Effector CD8-positive, alpha-beta T cell (primary cell): ENCODE measurements around the gene CFAP410.
"Not testable (repeated sequence)": the region's sequence is repeated elsewhere in the genome, so short reads cannot be mapped to it uniquely, and the experiment has no call there.

Source experiments
- DNase-seq: peaks from one replicate; lab custom pipeline; 2025; lab: John Stamatoyannopoulos, UW

The CFAP410 gene

DNA sequence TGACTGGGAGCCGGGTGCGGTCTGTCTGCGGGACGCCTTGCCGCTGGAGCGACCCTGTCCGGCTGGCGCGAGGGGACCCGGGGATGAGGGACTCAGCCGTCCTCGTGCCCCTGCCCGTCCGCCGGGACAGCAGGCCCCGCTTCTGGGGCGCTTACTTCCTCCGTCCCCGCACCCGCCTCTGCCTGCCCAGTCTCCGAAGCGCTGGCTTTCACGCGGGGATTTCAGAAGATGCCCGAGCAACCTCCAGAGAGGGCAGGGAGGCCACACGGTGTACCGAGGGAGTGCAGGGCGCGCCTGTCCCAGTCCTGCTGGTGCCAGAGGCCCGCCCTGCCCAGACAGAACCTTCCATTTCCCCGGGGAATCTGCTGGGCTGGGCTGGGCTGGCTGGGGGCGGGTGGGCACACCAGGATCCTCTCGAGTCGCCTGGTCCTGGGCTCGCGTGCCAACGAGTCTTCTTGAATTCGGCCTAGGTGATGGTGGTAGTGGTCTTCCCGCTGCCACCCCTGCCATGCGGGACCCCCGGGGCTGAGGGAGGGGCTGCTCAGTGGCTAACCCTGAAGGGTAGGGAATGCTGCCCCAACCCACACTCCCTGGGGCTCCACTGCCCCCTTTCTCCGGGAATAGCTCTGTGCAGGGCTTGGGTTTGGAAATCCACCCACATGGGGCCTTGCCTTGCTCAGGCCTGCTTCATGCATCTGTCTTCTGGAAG lies 11.7 kb upstream of the CFAP410 start:
- no peak for DNase-seq

DNA sequence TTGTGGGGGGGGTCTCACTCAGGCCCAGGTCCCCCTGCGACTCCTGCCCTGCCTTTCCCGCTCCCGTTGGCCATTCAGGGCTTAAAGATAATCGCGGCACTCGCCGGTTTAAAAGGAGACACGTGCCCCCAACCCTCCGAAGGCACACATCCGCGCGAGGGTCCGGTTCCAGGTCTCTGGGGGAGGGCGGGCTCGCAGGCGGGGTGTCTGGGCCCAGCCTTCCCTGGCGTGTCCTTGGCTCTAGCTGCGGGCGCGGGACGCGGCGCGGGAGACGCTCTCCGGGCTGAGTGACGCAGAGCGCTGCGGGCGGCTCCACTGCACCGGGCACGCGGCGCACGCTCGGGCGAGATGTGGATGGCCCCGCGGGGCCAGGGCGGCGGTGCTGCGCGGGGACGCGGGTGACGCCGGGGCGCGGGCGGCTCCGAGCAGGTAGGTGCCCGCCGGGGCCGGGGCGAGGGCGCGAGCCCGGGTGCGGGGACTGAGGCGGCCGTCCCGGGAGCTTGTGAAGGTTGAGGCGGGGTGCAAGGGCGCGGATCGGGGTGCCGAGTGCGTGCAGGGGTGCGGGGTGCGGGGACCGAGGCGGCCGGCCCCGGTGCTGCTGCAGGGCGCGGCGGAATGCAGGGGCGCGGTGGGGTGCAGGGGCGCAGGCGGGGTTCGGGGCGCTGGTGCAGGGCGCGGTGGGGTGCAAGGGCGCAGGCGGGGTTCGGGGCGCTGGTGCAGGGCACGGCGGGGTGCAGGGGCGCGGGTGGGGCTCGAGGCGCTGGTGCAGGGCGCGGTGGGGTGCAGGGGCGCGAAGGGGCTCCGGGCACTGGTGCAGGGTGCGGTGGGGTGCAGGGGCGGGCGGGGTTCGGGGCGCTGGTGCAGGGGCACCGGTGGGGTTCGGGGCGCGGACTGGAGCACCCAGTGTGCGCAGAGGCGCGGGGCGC lies 10.9 kb upstream of the CFAP410 start:
- DNase-seq, result no peak

DNA sequence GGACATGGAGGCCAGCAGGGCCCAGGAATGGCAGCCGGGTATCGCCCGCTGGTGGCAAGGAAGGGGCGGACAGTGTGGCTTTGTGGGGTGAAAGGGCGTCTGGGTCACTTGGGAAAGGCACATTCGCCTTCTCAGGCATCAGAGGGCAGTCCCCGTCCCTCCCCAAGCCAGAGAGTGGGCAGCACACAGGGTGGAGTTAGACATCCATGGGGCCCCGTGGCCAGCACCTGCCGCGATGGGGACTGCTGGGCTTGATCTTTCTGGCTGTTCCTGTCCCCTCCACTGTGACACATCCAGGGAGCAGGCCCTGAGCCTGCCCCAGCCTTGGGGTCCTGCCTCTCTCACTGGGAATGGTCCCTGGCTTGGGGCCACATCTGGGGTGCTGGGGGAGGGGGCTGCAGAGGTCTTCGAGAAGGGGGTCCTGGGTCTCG lies 10.2 kb upstream of the CFAP410 start:
- no peak for DNase-seq

DNA sequence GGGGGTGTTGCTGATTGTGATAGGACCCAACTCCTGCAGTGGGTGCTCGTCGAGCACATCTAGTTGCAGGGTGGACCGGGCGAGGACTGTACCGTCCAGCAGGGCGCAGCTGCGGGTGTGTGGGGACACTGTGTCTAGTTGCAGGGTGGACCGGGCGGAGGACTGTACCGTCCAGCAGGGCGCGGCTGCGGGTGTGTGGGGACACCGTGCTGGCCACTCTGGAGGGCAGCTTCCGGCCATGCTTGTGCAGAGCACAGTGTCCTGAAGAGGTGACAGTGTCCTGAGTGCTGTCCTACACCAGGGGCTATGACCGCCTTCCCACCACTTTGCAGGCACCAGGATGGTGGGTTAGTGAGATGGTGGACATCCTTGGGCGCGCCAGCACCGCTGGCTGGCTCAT lies 9.7 kb upstream of the CFAP410 start:
- no peak for DNase-seq

DNA sequence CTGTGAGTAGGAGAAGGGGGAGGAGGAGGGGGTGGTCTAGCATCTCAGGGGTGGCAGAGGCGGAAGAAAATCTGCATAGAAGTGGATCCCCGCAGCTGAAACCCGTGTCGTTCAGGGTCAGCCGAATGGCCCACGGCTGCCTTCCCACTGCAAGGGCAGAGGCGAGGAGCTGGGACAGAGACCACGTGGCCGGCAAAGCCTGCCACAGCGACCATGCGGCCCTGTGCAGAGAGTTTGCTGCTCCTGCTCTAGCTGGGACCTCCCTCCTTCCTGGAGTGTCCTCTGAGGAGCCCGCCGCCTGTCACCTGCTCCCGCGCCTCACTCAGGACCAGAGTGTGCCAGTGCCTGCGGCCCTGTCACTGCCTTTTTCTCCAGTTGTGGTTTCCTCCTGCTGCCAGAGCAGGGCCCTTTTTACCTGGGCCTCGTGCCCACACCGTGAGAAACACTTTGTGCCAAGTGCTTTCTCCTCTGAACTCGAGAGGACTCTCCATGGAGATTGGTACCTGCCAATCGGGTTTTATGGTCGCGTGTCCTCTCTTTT lies 8.8 kb upstream of the CFAP410 start:
- no peak for DNase-seq

DNA sequence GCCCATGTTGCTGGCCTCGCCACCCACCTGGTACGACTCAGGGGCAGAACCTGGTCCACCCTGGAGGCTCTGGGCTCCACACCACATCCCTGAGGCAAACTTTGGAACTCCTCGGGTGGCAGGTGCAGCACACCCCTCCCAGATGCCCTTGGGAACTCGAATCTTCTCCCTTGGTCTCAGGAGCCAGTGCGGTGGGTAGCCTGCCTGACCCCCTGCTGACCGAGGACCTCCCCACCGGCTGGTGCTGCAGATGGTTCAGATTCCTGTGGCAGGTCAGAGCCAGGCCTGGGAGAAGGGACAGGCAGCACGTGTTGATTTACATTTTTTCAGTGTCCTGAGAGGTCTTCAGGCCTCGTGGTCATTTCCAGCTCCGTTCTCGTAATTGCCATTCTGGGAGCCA lies 6.3 kb upstream of the CFAP410 start:
- DNase-seq, result no peak

DNA sequence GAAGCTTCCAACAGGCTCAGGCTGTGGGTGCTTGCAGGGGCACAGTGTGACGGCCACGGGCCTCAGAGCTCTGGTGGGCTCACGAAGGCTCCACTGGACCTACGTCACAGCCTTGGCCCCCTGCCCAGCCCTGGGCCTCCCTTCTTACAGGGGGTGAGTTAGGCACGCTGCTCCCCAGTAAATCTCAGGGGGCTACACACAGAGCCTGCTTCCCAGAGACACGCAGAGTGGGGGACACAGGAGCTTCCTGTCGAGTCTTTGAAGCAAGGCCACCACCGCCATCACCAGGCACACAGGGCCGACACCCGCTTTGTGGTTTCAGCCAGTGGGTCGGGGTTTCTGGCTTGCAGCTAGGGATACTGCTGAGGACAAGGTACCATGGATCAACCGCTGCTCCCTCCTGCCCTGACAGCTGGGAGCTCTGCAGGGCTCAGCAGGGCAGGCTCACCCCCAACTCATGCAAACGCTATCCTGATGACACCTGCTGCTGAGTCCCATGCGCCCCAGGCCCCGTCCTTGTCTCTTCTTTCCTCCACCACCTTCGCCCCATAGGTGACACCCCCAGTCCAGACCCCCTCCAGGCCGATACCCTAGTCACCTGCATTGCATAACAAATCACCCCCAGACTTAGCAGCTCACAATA lies 5.5 kb upstream of the CFAP410 start:
- no peak for DNase-seq

DNA sequence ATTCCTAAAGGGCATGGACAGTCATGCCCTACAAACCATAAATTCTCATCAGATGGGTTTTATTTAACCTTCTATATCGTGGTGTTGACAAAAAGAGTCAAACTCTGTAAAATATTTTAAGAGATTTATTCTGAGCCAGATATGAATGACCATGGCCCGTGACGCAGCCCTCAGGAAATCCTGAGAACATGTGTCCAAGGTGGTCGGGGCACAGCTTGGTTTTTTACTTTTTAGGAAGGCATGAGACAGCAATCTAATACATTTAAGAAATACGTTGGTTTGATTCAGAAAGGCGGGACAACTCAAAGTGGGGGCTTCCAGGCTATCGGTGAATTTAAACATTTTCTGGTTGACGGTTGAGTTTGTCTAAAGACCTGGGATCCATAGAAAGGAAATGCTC lies 3.8 kb upstream of the CFAP410 start:
- not testable (repeated sequence) for DNase-seq

DNA sequence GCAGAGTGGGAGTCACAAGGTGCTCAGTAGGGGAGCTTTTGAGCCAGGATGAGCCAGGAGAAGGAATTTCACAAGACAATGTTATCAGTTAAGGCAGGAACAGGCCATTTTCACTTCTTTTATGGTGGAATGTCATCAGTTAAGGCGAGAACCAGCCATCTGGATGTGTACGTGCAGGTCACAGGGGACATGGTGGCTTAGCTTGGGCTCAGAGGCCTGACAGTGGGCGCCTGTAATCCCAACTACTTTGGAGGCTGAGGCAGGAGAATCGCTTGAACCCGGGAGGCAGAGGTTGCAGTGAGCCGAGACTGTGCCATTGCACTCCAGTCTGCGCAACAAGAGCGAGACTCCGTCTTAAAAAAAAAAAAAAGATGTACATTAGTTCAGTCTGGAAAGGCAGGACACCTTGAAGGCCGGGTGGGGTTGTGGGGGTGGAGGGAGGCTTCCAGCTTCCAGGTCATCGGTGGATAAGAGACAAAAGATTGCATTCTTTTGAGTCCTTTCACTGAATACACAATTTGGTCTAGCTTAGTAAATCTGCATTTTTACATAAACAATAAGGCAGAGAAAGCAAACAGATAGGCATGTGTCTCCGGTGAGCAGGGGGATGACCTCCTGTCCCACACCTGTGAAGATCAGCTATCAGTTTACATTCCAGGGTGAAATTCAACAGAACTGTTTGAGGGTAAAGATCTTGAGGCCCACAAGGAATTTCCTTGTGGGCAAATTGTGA lies 2.7 kb upstream of the CFAP410 start:
- not testable (repeated sequence) for DNase-seq

DNA sequence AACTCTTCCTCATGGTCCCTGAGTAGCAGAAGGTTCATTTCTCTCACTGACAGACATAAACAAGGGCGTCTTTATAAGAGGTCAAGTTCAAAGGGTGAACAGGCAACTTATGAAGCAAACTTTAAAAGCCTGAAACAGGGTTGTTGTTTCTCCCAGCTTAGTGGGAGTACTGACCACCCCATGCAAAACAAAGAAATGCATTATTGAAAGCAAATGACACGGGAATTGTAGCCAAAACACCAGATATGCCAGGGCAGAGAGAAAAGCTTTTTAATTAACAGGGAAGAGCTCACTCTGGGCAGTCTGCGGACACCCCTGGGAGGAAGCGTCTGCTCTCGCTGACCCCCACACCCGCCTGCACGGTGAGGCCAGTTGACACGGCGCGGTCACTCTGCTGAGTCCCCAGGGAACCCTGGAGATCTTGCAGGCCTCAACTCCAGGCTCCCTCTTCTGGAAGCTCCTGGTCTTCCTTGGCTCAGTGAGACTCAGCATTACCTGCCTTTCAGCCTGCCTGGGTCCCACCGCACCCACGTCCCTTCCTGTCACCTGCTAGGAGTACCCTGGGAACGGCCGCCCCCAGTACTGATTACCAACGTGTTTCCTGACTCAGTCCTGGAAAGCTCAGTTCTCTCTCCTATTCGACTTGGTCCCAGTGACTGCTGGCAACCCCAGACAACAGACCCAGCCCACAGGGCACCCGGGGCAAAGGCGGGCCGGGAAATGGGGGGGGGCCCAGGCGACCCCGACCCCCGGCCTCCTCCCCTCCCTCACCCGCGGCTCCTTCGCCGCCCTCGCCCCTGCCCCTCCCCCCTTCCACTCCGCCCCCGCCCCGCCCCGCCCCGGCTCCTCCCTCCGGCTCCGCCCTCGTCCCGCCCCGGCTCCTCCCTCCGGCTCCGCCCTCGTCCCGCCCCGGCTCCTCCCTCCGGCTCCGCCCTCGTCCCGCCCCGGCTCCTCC lies 972 bp downstream of the CFAP410 start:
- peak; percentile 53 for DNase-seq

DNA sequence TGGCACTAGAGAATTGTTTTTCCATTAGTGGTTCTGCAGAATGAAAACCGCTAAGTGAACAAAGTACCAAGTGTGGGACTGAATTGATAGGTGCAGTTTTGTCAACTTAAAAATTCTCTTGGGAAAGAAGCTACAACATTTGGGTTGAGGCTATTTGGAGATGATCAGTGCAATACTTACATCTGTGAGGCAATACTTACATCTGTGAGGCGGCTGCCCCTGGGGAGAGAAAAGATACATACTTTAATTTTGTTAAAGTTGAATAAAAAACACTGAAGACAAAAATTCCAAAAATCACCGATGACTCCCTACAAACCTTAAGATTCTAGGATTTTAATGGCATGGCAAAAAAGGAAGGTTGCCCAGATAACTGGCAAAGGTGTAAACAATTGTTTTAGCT lies 1.7 kb downstream of the CFAP410 start:
- DNase-seq, result no peak

DNA sequence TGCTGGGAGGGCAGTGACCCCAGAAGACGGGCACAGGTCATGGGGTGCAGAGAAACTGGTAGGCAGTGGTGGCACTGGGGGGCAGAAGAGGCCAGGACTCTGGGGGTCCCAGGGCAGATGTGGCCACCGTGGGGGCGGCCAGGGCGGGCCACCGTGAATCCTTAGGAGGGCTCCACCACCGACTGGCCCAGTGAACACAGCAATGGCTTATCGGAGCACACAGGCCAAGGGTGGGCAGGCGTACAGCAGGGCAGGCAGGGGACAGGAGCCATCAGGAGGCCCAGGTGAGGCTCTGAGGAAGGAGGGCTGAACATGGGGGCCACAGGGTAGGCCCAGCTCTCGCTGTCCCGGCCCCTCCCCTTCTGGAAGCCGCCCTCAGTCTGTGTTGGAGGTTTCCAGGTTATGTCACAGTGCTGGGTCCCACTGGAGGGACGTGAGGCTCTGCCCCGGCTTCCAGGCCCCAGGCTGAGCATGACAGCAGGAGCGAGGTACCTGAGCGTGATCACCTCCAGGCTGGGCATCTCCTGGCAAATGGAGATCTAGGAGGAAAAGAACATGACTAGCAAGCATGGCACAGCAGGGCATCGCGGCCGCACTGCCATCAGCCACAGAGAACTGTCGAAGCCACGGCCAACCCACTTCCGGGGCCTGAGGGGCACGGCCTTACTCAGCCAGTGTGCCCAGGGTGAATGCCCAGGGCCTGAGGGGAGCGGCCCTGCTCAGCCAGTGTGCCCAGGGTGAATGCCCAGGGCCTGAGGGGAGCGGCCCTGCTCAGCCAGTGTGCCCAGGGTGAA lies 3.7 kb downstream of the CFAP410 start:
- DNase-seq, result no peak

DNA sequence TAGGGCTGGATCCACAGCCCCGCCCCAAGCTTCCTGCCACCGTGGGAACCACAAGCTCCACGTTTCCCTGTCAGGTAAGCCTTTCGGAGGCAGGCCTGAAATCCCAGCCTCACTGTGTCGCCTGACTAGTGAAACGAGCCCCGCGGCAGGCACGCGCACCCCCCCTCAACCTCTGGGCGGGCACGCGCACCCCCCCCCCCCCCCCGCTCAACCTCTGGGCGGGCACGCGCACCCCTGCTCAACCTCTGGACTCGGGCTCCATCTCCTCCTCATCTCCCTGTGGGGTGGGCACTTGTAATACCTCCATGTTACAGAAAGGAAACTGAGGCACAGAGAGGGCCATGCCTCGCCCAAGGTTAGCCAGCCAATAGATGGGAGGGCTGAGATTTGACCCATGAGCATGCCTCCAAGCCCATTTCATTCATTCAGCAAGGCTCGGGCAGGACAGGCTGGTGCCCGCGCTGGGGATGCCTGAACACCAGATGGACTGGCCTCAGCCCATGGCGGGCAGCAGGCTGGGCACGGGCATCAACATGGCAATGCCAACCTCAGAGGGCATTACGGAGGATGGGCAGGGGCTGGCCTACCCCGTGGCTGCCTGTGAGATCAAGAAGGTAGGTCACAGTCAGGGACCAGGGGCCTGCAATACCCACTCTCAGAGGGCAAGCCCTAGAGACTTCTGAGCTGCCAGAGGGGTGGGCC lies 4.7 kb downstream of the CFAP410 start:
- DNase-seq, result no peak

DNA sequence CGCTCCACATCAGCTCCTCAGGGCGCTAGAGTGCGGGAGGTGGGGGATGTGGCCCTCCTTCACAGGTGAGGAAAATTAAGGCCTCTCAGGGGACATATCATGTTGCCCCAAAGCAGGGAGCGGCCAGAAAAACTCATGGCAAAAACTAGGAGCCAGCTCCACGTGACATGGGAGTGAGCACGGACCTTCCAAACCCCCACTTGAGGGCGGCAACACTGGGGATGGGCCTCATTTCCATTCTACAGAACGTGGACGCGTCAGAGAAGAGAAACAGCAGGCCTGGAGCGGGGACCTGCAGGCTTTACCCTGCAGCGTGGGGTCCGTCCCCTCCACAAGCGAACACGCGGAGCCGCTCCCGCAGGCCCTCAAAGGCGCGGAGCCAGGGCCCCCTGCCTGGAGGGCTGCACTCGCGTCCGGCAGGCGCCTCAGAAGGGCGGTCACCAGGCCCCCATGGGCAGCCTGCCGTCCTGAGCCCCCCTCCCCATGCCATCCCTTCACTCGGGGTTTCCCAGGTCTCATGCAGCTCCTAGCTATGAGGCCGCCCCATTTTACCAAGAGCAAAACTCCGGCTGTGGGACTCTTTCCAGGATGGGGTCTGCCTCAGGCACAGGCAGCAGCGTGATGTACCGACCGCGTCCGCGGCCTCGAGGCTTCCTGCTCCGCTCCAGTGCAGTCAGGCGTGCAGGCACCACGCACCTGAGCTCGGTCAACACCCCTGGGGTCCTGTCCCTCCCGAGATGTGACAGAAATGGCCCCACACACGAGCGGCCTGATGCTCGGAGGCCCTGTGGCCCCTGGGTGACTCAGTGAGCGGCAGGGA lies 5.5 kb downstream of the CFAP410 start:
- no peak for DNase-seq

DNA sequence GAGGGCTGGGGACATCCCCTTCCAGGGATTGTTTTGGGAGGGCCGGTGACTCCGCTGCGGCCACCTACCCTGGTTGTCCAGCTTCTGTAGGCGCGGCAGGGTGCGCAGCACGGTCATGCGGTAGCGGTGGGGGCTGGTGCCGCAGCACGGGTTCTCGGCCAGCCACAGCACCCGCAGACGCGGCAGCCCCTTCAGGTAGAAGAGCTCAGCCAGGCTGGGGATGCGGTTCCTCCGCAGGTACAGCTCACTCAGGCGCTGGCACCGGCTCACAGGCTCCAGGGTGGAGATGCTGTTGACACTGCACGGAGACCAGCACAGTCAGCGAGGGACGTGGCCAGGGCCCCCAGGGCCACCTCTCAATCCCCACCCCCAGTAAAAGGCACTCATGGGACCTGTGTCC lies 6.2 kb downstream of the CFAP410 start:
- DNase-seq, result no peak

DNA sequence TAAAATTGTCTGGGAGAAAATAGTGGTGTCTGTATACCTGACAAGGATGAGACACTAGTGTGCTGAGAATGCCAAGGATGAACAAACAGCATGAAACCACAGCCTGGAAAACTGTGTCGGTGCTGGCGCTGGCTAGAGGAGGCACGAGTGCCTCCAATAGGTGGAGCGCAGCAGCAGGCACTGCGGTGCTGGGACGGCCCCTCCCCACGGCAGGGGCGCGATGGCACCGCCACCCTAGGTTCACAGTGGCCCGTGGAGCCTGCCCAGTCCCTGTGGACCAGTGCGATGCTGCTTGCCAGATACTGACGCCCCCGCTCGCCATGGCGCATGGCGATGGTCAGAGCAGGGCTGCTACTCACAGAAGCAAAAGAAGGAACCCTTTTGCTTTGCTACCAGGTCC lies 6.8 kb downstream of the CFAP410 start:
- no peak for DNase-seq

DNA sequence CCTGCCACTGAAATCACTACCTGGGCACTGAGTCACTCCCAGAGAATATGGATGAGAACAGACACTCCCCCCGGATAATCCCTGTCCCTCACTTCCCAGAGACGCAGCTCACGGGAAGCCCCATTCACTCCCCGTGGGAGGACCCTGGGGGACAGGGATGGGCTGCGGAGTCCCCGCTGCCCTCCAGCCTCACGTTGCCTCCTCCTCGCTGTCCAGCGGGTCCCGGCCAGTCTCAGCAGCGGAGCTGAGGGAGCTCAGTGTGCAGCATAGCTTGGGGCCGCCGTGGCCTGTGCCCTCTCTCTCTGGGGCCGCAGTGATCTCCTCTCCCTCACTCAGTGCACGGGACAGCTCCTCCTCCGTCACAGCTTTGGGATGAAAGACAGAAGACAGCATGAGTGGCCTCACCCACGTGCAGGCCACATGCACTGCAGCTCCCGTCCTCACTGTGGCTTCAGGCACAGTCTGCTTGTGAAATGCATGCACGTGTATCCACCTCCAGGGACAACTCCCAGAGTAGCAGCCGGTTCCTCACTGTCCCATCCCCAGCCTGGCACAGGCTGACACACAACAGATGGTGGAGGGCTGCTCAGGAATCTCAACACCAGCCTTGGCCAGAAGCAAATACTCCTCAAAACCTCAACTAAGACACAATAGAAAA lies 7.4 kb downstream of the CFAP410 start:
- no peak for DNase-seq

DNA sequence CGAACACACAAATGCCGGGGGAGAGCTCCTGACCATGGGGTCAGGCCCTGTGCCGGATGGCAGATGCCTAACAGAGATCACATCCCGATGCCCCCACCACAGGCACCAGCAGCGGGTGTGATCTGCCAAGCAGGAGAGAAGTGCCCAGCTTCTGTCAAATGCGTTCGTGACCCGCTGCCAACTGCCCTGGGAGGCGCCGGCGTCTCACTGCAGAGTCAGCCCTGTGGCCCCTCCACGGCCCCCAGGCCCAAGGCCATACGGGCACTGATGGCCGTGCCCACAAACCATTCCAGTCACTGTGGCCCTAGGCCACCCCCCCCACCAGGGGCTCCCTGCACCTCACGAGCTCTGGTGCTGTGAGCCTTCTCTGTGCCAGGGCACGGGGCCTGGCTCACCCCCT lies 8.0 kb downstream of the CFAP410 start:
- DNase-seq, result no peak
